ENCODE data around the gene RXRG.
A peak's percentile ranks its signal among the peaks of the same experiment; 100 is the strongest.

RXRG gene

GRCh38 chr1:165407398-165407797 is 37.5 kb downstream of the RXRG start:
- DNase-seq, result no peak

GRCh38 chr1:165403835-165404482 is 41.0 kb downstream of the RXRG start:
- no peak for DNase-seq

GRCh38 chr1:165402517-165403111 is 42.3 kb downstream of the RXRG start:
- DNase-seq, result no peak

GRCh38 chr1:165397944-165398343 is 47.0 kb downstream of the RXRG start:
- DNase-seq, result no peak

- no peak for DNase-seq
Measured at GRCh38 chr1:165395901-165396300, 49.0 kb downstream of the RXRG start.

GRCh38 chr1:165395478-165395877 is 49.4 kb downstream of the RXRG start:
- no peak for DNase-seq

GRCh38 chr1:165392634-165393571 is 52.0 kb downstream of the RXRG start:
- DNase-seq, result peak; percentile 55

- no peak for DNase-seq
Measured at GRCh38 chr1:165389609-165390008, 55.3 kb downstream of the RXRG start.

- DNase-seq, result no peak
Measured at GRCh38 chr1:165387961-165388360, 57.0 kb downstream of the RXRG start.

- DNase-seq, result no peak
Measured at GRCh38 chr1:165387505-165387904, 57.4 kb downstream of the RXRG start.

- no peak for DNase-seq
Measured at GRCh38 chr1:165383599-165384405, 61.1 kb downstream of the RXRG start.

- no peak for DNase-seq
Measured at GRCh38 chr1:165383067-165383466, 61.9 kb downstream of the RXRG start.

GRCh38 chr1:165381745-165382505 is 63.0 kb downstream of the RXRG start:
- no peak for DNase-seq

- no peak for DNase-seq
Measured at GRCh38 chr1:165376811-165377311, 68.1 kb downstream of the RXRG start.

- no peak for DNase-seq
Measured at GRCh38 chr1:165376041-165376810, 68.7 kb downstream of the RXRG start.

GRCh38 chr1:165375623-165376022 is 69.3 kb downstream of the RXRG start:
- DNase-seq, result no peak

- no peak for DNase-seq
Measured at GRCh38 chr1:165371588-165372225, 73.2 kb downstream of the RXRG start.

- DNase-seq, result no peak
Measured at GRCh38 chr1:165369255-165369848, 75.6 kb downstream of the RXRG start.

- DNase-seq, result no peak
Measured at GRCh38 chr1:165367375-165367993, 77.4 kb downstream of the RXRG start.

GRCh38 chr1:165365341-165365740 is 79.6 kb downstream of the RXRG start:
- no peak for DNase-seq

Measured in activated gamma-delta T cell (primary cell).